GM19324 (cell line): ENCODE measurements around the gene BAX.
A peak's percentile ranks its signal among the peaks of the same experiment; 100 is the strongest.

ENCODE experiments used
- ATAC-seq: cut with Tn5 transposase; IDR thresholded peaks from one replicate; pipeline ENCODE4 v1.9.1; 2021; ENCODE audit warnings: mild to moderate bottlenecking, moderate library complexity; ENCODE audit not compliant: unreplicated experiment, low FRiP score

BAX gene

DNA sequence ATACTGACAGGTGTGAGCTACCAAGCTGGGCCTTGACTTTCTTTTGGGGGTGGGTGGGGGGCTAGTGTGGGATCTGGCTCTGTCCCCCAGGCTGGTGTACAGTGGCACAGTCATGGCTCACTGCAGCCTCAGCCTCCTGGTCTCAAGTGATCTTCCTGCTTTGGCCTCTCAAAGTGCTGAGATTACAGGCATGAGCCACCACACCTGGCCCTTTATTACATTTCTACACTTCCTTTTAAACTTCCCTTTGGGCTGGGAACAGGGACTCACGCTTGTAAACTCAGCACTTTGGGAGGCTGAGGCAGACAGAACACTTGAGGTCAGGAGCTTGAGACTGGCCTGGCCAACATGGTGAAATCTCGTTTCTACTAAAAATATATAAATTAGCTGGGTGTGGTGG lies 22.4 kb downstream of the BAX start:
- ATAC-seq, result no peak

DNA sequence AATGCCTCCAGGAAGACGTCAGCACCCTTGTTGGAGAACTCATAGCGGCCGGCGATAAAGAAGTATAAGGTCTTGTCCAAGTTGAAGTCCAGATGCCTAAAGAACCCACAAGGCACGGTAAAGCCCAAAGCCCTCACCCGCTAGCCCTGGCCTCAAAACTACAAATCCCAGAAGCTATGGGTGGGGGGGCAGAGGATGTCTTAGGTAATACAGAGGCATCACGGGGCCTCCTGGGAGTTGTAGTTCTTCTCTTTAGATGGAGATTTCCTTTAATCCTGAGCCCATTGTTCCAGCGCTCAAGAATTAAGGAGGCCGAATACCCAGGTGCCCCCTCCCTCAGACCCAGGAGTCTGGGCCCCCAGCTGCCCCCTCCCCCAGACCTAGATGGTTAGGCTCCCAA lies 27.6 kb downstream of the BAX start:
- ATAC-seq, result no peak

DNA sequence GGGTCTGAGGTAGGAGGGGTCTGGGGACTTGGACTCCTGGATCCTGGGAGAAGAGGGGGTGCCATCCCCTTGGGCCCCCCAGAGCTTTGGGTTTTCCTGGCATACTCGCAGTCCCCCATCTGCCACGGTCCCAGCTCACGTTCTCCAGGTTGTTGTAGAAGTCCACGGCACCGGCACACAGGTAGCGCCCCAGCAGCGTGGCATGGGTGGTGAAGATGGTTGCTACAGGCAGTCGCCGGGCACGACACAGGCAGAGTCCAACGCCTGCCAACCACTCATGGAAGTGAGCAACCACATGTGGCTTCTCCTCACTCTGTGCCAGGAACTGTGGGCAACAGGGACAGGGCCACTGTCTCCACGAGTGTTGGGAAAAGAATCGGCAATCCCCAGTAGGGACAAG lies 31.0 kb downstream of the BAX start:
- ATAC-seq, result no peak

DNA sequence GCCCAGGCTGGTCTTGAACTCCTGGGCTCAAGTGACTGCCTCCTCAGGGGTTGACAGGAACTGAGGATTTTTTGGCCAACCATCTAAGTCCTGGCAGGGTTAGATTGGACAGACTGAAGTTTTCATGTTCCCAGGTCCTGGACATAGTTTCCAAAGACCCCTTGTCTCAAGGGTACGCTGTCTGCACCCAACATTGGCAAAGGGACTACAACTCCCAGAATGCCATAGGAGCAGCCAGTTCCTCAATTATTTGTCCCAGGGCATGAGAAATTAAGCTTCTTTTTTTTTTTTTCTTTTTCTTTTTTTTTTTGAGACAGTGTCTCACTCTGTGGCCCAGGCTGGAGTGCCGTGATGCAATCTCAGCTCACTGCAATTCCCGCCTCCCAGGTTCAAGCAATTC lies 31.5 kb downstream of the BAX start:
- ATAC-seq, result no peak

- no peak for ATAC-seq
Observed at GRCh38 chr19:48987323-48987722, 32.6 kb downstream of the BAX start.

DNA sequence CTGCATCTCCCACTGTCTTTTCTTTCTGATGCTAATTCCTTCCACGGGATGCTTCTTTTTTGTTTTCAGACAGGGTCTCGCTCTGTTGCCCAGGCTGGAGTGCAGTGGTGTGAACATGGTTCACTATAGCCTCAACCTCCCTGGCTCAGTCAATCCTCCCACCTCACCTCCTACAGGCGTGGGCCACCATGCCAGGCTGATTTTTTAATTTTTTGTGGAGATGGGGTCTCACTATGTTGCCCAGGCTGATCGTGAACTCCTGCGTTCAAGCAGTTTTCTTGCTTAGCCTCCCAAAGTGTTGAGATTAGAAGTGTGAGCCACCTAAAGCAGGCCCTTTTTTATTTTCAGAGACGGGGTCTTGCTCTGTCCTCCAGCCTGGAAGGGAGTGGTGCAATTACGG lies 33.6 kb downstream of the BAX start:
- no peak for ATAC-seq

DNA sequence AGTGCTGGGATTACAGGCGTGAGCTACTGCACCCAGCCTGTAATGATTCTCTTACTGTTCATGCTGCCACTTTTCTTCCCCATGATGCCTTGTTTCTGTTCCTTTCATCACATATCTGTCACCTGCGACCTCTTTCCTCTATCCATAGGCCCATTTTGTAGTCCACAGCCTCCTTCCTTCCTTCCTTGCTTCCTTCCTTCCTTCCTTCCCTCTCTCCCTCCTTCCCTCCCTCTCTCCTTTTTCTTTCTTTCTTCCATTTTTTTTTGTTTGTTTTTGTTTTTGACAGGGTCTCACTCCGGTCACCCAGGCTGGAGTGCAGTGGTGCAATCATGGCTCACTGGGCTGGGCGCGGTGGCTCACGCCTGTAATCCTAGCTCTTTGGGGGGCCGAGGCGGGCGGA lies 34.2 kb downstream of the BAX start:
- no peak for ATAC-seq

GRCh38 chr19:48989701-48990291 lies 35.1 kb downstream of the BAX start:
- ATAC-seq, result no peak

DNA sequence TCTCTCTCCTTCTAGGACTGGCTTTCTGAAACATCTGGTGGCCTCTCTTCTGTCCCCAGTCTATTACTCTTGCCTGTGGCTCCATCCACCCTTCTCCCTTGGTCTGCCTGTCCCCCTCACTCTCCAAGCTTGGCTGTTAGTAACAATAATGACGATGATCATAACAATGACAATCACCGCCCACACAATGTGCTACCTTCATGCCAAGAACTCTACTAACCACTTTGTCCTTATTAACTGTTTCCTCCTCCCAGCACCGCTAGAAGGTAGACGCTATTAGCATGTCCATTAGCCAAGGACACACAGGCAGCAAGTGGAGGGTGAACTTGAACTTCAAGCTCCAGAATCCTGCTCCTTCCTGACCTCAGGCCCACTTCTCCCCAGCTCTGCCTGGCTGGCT lies 35.7 kb downstream of the BAX start:
- ATAC-seq, result no peak

- no peak for ATAC-seq
Observed at GRCh38 chr19:48991011-48991609, 36.4 kb downstream of the BAX start.

GRCh38 chr19:48991873-48992580 lies 37.4 kb downstream of the BAX start:
- no peak for ATAC-seq

DNA sequence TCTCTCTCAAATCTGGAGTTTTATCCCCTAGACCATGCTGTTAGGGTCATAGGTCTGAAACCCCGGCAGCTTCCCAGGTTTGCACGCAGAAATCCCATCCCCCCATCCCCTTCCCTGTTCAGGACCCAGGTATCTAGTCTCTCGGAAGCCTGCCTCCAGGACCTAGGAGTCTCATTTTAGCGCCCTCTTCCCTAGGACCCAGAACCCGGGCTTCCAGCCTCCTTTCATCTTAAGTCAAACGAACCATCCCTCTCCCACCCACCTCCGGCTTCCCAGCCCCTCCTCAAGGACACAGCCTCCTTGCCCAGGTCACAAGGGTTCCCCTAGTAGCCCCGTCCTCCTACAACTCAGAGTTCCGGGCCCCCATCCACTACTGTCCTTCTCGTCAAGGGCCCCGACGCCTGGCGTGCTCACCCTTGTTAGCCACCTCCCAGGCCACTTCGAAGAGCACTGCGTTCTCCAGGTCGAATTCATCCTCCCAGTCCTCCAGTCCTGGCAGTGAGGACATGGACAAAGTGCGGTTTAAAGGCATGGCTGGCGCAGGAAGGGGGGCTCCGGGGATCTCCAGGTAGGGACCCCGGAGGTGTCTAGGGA lies 38.0 kb downstream of the BAX start:
- peak; percentile 6 for ATAC-seq

GRCh38 chr19:48993175-48994034 lies 38.7 kb downstream of the BAX start, which contains the start of the genes GYS1 and RUVBL2:
Gene GYS1, minus strand, starts transcription at chr19:48993309. Its CDS starts 197 bp downstream, at chr19:48993112.
Gene RUVBL2, plus strand, starts transcription at chr19:48993887. Its CDS starts 25 bp downstream, at chr19:48993912.
- ATAC-seq, result peak; percentile 88

- ATAC-seq, result no peak
Observed at GRCh38 chr19:48994035-48994386, 39.3 kb downstream of the BAX start.

DNA sequence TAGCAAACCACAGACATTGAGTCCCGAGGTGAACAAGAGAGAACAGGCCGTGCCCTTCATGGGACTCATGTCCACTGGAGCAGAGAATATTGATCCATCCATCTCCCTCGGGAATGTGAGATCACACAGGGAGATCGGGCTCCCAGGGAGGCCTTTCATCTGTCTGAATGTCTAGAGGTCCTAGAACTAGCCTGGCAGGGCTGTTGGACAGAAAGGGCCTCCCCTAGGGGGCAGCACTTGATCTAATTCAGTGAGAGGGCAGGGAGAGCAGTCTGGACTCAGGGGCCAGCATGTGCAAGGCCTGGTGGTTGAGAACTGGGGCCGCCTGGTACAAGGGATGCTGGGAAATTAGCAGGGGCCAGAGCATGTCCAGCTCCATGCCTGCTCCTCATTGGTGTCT lies 43.3 kb downstream of the BAX start:
- ATAC-seq, result no peak

DNA sequence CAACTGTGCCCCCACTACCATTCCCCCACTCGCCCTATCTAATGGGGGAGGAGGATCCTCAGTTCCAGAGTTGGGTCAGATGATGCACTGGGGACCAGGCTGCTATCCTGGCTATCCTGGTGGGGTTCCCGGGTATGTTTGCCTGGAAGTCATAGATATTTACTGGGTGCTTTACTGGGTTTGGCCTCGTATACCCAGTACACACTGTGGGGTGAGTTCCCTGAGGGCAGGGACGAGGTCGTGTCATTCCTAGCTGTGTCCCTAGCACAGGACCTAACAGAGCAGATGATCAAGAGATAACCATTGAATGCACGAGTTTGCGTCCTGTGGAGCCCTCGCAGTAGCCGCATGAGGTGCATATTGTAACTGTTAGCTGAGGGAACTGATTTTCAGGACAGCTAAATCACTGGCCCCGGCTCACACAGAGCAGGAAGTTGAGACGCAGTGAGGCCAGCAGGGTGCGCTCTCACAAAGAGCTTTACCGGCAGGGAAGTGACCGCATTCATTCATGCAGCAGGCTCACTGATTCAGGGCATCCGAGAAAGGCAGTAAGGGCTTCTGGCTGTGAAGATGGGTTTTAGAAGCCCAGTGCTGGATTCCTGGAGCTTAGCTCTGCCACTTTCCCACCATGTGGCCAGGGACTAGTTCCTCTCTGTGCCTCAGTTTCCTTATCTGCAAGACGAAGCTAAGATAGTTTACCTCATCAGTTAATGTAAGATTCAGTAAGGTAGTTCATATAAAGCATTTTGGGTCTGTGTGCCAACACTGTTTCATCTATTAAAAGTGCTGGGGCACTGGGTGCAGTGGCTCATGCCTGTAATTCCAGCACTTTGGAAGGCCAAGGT lies 45.0 kb downstream of the BAX start:
- no peak for ATAC-seq

GRCh38 chr19:49004133-49004532 lies 49.5 kb downstream of the BAX start:
- no peak for ATAC-seq

- ATAC-seq, result no peak
Observed at GRCh38 chr19:49004964-49005614, 50.4 kb downstream of the BAX start.

DNA sequence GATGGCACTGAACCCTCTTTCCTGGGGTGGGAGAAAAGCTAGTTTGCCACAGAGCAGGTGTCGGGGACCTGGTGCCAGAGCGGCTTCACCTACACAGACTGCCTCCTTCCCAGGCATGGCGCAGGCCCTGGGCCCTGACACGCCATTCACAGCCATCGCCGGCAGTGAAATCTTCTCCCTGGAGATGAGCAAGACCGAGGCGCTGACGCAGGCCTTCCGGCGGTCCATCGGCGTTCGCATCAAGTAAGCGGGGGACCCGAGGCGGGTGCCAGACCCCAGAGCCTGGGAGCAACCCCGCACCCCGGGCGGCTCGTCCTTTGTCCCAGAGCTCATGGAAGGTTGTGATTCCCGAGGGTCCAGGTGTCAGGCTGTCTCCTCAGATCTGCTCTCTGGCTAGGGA lies 52.2 kb downstream of the BAX start:
- no peak for ATAC-seq
